HepG2 (cell line): ENCODE data around the gene NDUFB6. TPM values are rescaled to one million over a fixed set of nuclear protein-coding genes. Genes with fewer than 3 reads are reported as not detected.
A peak's percentile ranks its signal among the peaks of the same experiment; 100 is the strongest.

Experiments
- ARNT2 ChIP-seq: sonication (generic); formaldehyde crosslinking; IDR thresholded peaks from 2 replicates; pipeline ENCODE4 v1.8.0; 2022; ENCODE audit warnings: mild to moderate bottlenecking, low read depth, missing genetic modification reagents, moderate library complexity
- CHD2 ChIP-seq: IDR thresholded peaks from 2 replicates; pipeline ENCODE4 v1.6.1; 2011; ENCODE audit warnings: low read depth, low read length, improper control_type of control experiment
- EP300 ChIP-seq, 3 experiments: sonication (generic) in 1 of 3; formaldehyde crosslinking in 1 of 3; IDR thresholded peaks; 2 replicates each; pipeline versions ENCODE4 v1.5.1 to v1.6.1; 2011 to 2020; ENCODE audit warnings: low read depth in 2 of 3, low read length in 2 of 3, borderline replicate concordance in 1 of 3, improper control_type of control experiment in 1 of 3, mild to moderate bottlenecking in 1 of 3, missing genetic modification reagents in 1 of 3, moderate library complexity in 1 of 3
- FOXK2 ChIP-seq: fragments of 450-650 bp; IDR thresholded peaks from 2 replicates; pipeline ENCODE4 v1.6.1; 2016
- GTF2F1 ChIP-seq: fragments of 150-350 bp; IDR thresholded peaks from 2 replicates; pipeline ENCODE4 v1.6.1; 2014; ENCODE audit warnings: low read length
- JARID2 ChIP-seq: sonication (generic); formaldehyde crosslinking; IDR thresholded peaks from 2 replicates; pipeline ENCODE4 v1.8.1; 2023; ENCODE audit warnings: missing genetic modification reagents, inconsistent platforms; ENCODE audit not compliant: insufficient replicate concordance
- PAX8 ChIP-seq: sonication (generic); formaldehyde crosslinking; IDR thresholded peaks from 2 replicates; pipeline ENCODE4 v1.8.0; 2022; ENCODE audit warnings: mild to moderate bottlenecking, missing genetic modification reagents, borderline replicate concordance
- POLR2AphosphoS2 ChIP-seq: IDR thresholded peaks from 2 replicates; pipeline ENCODE4 v1.6.1; 2011; ENCODE audit warnings: low read depth, low read length, improper control_type of control experiment
- SP2 ChIP-seq: sonication (generic); formaldehyde crosslinking; IDR thresholded peaks from 2 replicates; pipeline ENCODE4 v1.5.1; 2020; ENCODE audit warnings: mild to moderate bottlenecking, missing genetic modification reagents
- ZNF768 ChIP-seq: sonication (generic); formaldehyde crosslinking; IDR thresholded peaks from 2 replicates; pipeline ENCODE4 v1.4.0; 2020; ENCODE audit warnings: missing genetic modification reagents
- ZSCAN20 ChIP-seq: sonication (generic); formaldehyde crosslinking; IDR thresholded peaks from 2 replicates; pipeline ENCODE4 v1.4.0; 2020; ENCODE audit warnings: missing genetic modification reagents, mild to moderate bottlenecking, borderline replicate concordance
- polyA plus RNA-seq, 8 experiments: library from polyadenylated mRNA; depleted of rRNA in 3 of 8; stranded (reverse) in 7 of 8; unstranded in 1 of 8; fragments of >200 nt; fragmentation: Illumina TruSeq in 4 of 8; extraction: Trizol in 4 of 8; gene quantifications; 2 replicates each; pipeline versions ENCODE4 v1.2.1 to v1.2.3, GENCODE V29; 2011 to 2016; ENCODE audit warnings: low read depth in 4 of 8, missing spikeins in 1 of 8, mixed read lengths in 1 of 8; ENCODE audit not compliant: insufficient read depth in 1 of 8
- total RNA-seq, 5 experiments: library from RNA; depleted of rRNA; stranded (reverse); fragments of >200 nt; fragmentation: Illumina TruSeq; extraction: Trizol; gene quantifications; 2 replicates each; pipeline ENCODE4 v1.2.3, GENCODE V29; 2016; ENCODE audit warnings: low read depth in 1 of 5
- TF ChIP-seq, protein P1 (sequence below): sonication (generic); formaldehyde crosslinking; IDR thresholded peaks from 2 replicates; pipeline ENCODE4 v1.4.0; 2020; ENCODE audit warnings: mild to moderate bottlenecking, missing genetic modification reagents
- TF ChIP-seq, protein P2 (sequence below): IDR thresholded peaks from 2 replicates; pipeline ENCODE4 v1.6.1; 2016; ENCODE audit warnings: low read depth
- TF ChIP-seq, protein P3 (sequence below): sonication (generic); formaldehyde crosslinking; IDR thresholded peaks from 2 replicates; pipeline ENCODE4 v1.8.1; 2023; ENCODE audit warnings: mild to moderate bottlenecking, missing genetic modification reagents, borderline replicate concordance
- TF ChIP-seq, protein P4 (sequence below): sonication (generic); formaldehyde crosslinking; IDR thresholded peaks from 2 replicates; pipeline ENCODE4 v1.5.0; 2020; ENCODE audit warnings: mild to moderate bottlenecking, missing genetic modification reagents
- TF ChIP-seq, protein P5 (sequence below): sonication (generic); formaldehyde crosslinking; IDR thresholded peaks from 2 replicates; pipeline ENCODE4 v1.4.0; 2020; ENCODE audit warnings: missing genetic modification reagents
- TF ChIP-seq, protein P6 (sequence below): sonication (generic); formaldehyde crosslinking; conservative IDR thresholded peaks from 2 replicates; pipeline ENCODE4 v1.8.0; 2022; ENCODE audit warnings: mild to moderate bottlenecking, moderate library complexity, missing genetic modification reagents

NDUFB6 gene
- total and polyA plus RNA-seq, 2 of the 13 experiments (the other 11 are each of a cell fraction or from before 2014, with no cell fraction given): 31.2 to 81.9 TPM

DNA sequence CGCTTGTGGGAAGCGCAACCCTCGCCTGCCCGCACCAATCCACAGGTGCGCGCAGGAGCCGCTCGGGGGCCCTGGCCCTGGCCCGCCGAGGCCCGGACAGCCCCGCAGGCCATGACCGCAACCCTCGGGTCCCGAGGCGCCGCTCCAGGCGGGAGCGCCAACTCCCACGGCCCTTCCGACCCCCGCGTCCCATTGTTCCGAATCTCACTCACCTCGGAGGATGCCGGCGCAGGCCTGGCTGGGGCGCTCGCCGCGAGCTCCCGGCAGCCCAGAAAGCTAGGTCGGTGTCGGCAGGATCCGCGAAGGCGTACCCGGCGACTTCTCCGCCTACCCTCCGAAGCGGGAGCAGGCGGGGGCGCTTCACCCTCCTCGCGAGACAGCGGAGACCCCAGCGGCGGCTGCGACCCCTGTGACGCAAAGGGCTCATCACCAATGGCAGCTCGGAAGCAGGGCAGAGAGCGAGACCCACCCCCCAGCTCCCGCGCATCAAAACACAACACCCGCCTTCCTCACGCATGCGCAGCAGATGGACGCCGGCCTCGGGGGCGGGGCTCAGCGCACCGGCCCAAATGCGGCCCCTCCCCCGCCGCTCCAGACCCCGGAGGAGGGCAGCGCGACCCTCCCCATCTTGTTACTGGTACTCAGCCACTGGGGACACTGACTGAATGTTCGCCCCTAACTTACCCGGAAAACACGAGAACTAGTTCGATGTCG, 22.2 kb downstream of the NDUFB6 start (continued):
- TF ChIP-seq, protein P1, sequence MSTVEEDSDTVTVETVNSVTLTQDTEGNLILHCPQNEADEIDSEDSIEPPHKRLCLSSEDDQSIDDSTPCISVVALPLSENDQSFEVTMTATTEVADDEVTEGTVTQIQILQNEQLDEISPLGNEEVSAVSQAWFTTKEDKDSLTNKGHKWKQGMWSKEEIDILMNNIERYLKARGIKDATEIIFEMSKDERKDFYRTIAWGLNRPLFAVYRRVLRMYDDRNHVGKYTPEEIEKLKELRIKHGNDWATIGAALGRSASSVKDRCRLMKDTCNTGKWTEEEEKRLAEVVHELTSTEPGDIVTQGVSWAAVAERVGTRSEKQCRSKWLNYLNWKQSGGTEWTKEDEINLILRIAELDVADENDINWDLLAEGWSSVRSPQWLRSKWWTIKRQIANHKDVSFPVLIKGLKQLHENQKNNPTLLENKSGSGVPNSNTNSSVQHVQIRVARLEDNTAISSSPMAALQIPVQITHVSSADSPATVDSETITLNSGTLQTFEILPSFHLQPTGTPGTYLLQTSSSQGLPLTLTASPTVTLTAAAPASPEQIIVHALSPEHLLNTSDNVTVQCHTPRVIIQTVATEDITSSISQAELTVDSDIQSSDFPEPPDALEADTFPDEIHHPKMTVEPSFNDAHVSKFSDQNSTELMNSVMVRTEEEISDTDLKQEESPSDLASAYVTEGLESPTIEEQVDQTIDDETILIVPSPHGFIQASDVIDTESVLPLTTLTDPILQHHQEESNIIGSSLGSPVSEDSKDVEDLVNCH (CRISPR knock-in tag): no peak
- TF ChIP-seq ZNF768 (CRISPR knock-in tag) (0 out of 2 replicates have a peak, but pooled peaks have one; percentile 29), CHD2 (peak; percentile 98), PAX8 (CRISPR knock-in tag) (no peak), EP300 (IDR thresholded peaks at IDR 0.05; ENCODE audit: low read depth in 2 of 2, low read length in 2 of 2) (no peak; a peak in 1 of 4 replicates), EP300 (CRISPR knock-in tag; IDR thresholded peaks at IDR 0.05; ENCODE audit: borderline replicate concordance) (no peak), ZSCAN20 (CRISPR knock-in tag) (no peak; the same call in 1 of the 2 replicates), JARID2 (CRISPR knock-in tag) (no peak), SP2 (CRISPR knock-in tag) (peak; percentile 17; the same call in 1 of the 2 replicates), GTF2F1 (no peak), ARNT2 (CRISPR knock-in tag) (peak; percentile 93), FOXK2 (peak; percentile 88), POLR2AphosphoS2 (no peak)
- TF ChIP-seq, protein P2, sequence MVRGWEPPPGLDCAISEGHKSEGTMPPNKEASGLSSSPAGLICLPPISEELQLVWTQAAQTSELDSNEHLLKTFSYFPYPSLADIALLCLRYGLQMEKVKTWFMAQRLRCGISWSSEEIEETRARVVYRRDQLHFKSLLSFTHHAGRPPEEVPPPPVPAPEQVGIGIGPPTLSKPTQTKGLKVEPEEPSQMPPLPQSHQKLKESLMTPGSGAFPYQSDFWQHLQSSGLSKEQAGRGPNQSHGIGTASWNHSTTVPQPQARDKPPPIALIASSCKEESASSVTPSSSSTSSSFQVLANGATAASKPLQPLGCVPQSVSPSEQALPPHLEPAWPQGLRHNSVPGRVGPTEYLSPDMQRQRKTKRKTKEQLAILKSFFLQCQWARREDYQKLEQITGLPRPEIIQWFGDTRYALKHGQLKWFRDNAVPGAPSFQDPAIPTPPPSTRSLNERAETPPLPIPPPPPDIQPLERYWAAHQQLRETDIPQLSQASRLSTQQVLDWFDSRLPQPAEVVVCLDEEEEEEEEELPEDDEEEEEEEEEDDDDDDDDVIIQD (CRISPR knock-in tag): 0 out of 2 replicates have a peak, but pooled peaks have one; percentile 18
- TF ChIP-seq, protein P3, sequence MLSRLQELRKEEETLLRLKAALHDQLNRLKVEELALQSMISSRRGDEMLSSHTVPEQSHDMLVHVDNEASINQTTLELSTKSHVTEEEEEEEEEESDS (CRISPR knock-in tag): no peak
- TF ChIP-seq, protein P4, sequence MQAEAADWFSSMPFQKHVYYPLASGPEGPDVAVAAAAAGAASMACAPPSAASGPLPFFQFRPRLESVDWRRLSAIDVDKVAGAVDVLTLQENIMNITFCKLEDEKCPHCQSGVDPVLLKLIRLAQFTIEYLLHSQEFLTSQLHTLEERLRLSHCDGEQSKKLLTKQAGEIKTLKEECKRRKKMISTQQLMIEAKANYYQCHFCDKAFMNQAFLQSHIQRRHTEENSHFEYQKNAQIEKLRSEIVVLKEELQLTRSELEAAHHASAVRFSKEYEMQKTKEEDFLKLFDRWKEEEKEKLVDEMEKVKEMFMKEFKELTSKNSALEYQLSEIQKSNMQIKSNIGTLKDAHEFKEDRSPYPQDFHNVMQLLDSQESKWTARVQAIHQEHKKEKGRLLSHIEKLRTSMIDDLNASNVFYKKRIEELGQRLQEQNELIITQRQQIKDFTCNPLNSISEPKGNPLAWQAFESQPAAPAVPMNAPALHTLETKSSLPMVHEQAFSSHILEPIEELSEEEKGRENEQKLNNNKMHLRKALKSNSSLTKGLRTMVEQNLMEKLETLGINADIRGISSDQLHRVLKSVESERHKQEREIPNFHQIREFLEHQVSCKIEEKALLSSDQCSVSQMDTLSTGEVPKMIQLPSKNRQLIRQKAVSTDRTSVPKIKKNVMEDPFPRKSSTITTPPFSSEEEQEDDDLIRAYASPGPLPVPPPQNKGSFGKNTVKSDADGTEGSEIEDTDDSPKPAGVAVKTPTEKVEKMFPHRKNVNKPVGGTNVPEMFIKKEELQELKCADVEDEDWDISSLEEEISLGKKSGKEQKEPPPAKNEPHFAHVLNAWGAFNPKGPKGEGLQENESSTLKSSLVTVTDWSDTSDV (CRISPR knock-in tag): no peak
- TF ChIP-seq, protein P5, sequence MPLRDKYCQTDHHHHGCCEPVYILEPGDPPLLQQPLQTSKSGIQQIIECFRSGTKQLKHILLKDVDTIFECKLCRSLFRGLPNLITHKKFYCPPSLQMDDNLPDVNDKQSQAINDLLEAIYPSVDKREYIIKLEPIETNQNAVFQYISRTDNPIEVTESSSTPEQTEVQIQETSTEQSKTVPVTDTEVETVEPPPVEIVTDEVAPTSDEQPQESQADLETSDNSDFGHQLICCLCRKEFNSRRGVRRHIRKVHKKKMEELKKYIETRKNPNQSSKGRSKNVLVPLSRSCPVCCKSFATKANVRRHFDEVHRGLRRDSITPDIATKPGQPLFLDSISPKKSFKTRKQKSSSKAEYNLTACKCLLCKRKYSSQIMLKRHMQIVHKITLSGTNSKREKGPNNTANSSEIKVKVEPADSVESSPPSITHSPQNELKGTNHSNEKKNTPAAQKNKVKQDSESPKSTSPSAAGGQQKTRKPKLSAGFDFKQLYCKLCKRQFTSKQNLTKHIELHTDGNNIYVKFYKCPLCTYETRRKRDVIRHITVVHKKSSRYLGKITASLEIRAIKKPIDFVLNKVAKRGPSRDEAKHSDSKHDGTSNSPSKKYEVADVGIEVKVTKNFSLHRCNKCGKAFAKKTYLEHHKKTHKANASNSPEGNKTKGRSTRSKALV (CRISPR knock-in tag): peak; percentile 79
- TF ChIP-seq, protein P6, sequence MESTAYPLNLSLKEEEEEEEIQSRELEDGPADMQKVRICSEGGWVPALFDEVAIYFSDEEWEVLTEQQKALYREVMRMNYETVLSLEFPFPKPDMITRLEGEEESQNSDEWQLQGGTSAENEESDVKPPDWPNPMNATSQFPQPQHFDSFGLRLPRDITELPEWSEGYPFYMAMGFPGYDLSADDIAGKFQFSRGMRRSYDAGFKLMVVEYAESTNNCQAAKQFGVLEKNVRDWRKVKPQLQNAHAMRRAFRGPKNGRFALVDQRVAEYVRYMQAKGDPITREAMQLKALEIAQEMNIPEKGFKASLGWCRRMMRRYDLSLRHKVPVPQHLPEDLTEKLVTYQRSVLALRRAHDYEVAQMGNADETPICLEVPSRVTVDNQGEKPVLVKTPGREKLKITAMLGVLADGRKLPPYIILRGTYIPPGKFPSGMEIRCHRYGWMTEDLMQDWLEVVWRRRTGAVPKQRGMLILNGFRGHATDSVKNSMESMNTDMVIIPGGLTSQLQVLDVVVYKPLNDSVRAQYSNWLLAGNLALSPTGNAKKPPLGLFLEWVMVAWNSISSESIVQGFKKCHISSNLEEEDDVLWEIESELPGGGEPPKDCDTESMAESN (CRISPR knock-in tag): peak; percentile 81
